KMS-11 (cell line): ENCODE measurements around the gene ADCK1.

Source experiments
- H2AFZ ChIP-seq: fragments of 200-600 bp; sonication (generic); 2 replicates; pipeline ENCODE4 v1.6.1; 2016; ENCODE audit warnings: antibody characterized with exemption, mixed run types, low read depth
- H3K27ac ChIP-seq: fragments of 200-600 bp; sonication (generic); 2 replicates; pipeline ENCODE4 v1.6.1; 2016; ENCODE audit warnings: mild to moderate bottlenecking, mixed run types
- H3K27me3 ChIP-seq: fragments of 200-600 bp; sonication (generic); 2 replicates; pipeline ENCODE4 v1.6.1; 2017; ENCODE audit warnings: mild to moderate bottlenecking, low read depth, mixed run types, moderate library complexity; ENCODE audit not compliant: insufficient read depth
- H3K36me3 ChIP-seq: fragments of 200-600 bp; sonication (generic); 2 replicates; pipeline ENCODE4 v1.6.1; 2017; ENCODE audit warnings: mild to moderate bottlenecking, mixed run types; ENCODE audit not compliant: insufficient read depth
- H3K4me1 ChIP-seq: fragments of 200-600 bp; sonication (generic); 2 replicates; pipeline ENCODE4 v1.6.1; 2016; ENCODE audit warnings: mild to moderate bottlenecking, low read depth, mixed run types; ENCODE audit not compliant: poor library complexity, severe bottlenecking
- H3K4me2 ChIP-seq: fragments of 200-600 bp; sonication (generic); 2 replicates; pipeline ENCODE4 v1.7.0; 2016; ENCODE audit warnings: mild to moderate bottlenecking, mixed run types
- H3K4me3 ChIP-seq: fragments of 200-600 bp; sonication (generic); IDR thresholded peaks from 2 replicates; pipeline ENCODE4 v1.6.1; 2017; ENCODE audit warnings: low read depth, low read length, mixed read lengths; ENCODE audit not compliant: insufficient read depth
- H3K79me2 ChIP-seq: fragments of 200-600 bp; sonication (generic); 2 replicates; pipeline ENCODE4 v1.6.1; 2016; ENCODE audit warnings: low read depth, mixed run types; ENCODE audit not compliant: insufficient read depth
- H3K9ac ChIP-seq: fragments of 200-600 bp; sonication (generic); 2 replicates; pipeline ENCODE4 v1.6.1; 2016; ENCODE audit warnings: mild to moderate bottlenecking, mixed run types
- H4K20me1 ChIP-seq: fragments of 200-600 bp; sonication (generic); 2 replicates; pipeline ENCODE4 v1.6.1; 2016; ENCODE audit warnings: mild to moderate bottlenecking, mixed run types; ENCODE audit not compliant: insufficient read depth
- CTCF ChIP-seq: fragments of 200-600 bp; sonication (generic); conservative IDR thresholded peaks from 2 replicates; pipeline ENCODE4 v1.6.1; 2017; ENCODE audit warnings: low read depth, mild to moderate bottlenecking, antibody characterized with exemption, low read length, moderate library complexity, mixed read lengths

The ADCK1 gene

GRCh38 chr14:77843651-77844050, 43.7 kb downstream of the ADCK1 start:
- Histone ChIP-seq H3K27ac (no peak overlapping the region), H3K4me3 (no peak overlapping the region), H3K27me3 (no peaks in the 10 kb centered on the region), H4K20me1 (no peaks in the 10 kb centered on the region), H3K36me3 (no peaks in the 10 kb centered on the region), H2AFZ (no peak overlapping the region), H3K9ac (no peak overlapping the region), H3K4me2 (no peak overlapping the region), H3K79me2 (no peaks in the 10 kb centered on the region), H3K4me1 (no peaks in the 10 kb centered on the region)
- TF ChIP-seq CTCF = no peak

DNA sequence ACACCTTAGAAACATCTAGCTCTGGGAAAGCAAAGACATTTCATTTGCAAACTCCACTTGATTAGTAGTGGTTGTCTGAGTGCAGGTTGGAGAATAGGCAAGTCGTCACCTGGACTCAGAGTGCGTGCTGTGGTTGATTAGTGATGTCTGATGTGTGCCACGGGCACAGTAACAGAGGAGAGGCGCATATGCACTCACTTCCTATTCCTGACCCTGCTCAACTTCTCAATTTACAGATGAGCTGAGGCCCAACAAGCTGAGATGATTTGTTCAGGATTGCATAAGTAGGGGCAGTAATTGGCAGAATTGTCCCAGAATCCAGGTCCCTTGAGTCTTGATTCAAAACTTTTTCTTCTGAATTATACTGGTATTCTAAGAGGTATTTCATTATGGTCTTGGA, 44.9 kb downstream of the ADCK1 start:
- Histone ChIP-seq H3K4me3 (no peak overlapping the region), H3K27me3 (no peaks in the 10 kb centered on the region), H3K79me2 (no peaks in the 10 kb centered on the region), H2AFZ (no peak overlapping the region), H3K27ac (no peak overlapping the region), H3K36me3 (no peaks in the 10 kb centered on the region), H3K4me2 (no peak overlapping the region), H3K9ac (no peak overlapping the region), H4K20me1 (no peaks in the 10 kb centered on the region), H3K4me1 (no peaks in the 10 kb centered on the region)
- no peak for TF ChIP-seq CTCF

DNA sequence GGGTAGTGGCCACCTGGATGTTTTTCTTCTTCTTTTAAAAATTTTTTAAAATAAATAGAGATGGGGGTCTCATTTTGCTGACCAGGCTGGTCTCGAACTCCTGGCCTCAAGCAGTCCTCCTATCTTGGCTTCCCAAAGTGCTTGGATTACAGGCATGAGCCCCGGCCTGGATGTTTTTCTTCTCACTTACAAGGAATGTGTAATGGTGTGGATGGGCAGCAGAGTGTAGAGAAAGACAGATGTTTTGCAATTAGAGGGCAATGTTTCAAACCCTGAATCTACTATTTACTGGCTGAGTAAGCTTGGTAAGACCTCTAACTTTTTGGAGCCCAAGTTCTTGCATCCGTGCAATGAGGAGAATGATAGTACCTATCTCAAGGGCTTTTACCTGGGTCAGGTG, 48.1 kb downstream of the ADCK1 start:
- no peak overlapping the region for H3K4me3 ChIP-seq
- H2AFZ ChIP-seq = no peak overlapping the region
- no peaks in the 10 kb centered on the region for H3K4me1 ChIP-seq
- H3K4me2 ChIP-seq = no peak overlapping the region
- H3K9ac ChIP-seq = no peak overlapping the region
- no peaks in the 10 kb centered on the region for H3K27me3 ChIP-seq
- TF ChIP-seq CTCF = no peak
- H3K79me2 ChIP-seq = no peaks in the 10 kb centered on the region
- H3K36me3 ChIP-seq = no peaks in the 10 kb centered on the region
- H3K27ac ChIP-seq = no peak overlapping the region
- H4K20me1 ChIP-seq = no peaks in the 10 kb centered on the region

DNA sequence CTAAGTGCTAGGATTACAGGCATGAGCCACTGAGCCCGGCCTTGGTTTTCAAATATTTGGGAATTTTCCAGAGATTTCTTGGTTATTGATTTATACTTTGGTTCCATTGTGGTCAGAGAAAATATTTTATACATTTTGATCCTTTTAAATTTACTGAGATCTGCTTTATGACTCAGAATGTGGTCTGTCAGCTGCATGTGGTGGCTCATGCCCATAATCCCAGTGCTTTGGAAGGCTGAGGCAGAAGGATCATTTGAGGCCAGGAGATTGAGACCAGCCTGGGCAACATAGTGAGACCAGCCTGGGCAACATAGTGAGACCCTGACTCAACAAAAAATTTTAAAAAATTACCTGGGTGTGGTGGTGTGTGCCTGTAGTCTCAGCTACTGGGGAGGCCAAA, 49.8 kb downstream of the ADCK1 start:
- Histone ChIP-seq H3K79me2 (no peaks in the 10 kb centered on the region), H3K4me1 (no peaks in the 10 kb centered on the region), H2AFZ (no peak overlapping the region), H3K36me3 (no peaks in the 10 kb centered on the region), H3K4me3 (no peak overlapping the region), H3K27ac (no peak overlapping the region), H3K9ac (no peak overlapping the region), H4K20me1 (no peaks in the 10 kb centered on the region), H3K27me3 (no peaks in the 10 kb centered on the region), H3K4me2 (no peak overlapping the region)
- TF ChIP-seq CTCF = no peak

GRCh38 chr14:77853919-77854318, 54.0 kb downstream of the ADCK1 start:
- no peak overlapping the region for H3K4me2 ChIP-seq
- no peaks in the 10 kb centered on the region for H4K20me1 ChIP-seq
- H3K4me3 ChIP-seq = no peak overlapping the region
- H2AFZ ChIP-seq = no peak overlapping the region
- H3K27me3 ChIP-seq = no peaks in the 10 kb centered on the region
- H3K36me3 ChIP-seq = no peaks in the 10 kb centered on the region
- no peak overlapping the region for H3K9ac ChIP-seq
- TF ChIP-seq CTCF = no peak
- no peaks in the 10 kb centered on the region for H3K79me2 ChIP-seq
- no peak overlapping the region for H3K27ac ChIP-seq
- no peaks in the 10 kb centered on the region for H3K4me1 ChIP-seq
